Naive thymus-derived CD8-positive, alpha-beta T cell (primary cell): ENCODE results near the gene TSPAN5. TPM values are rescaled to one million over a fixed set of nuclear protein-coding genes. Genes with fewer than 3 reads are reported as not detected.

Source experiments
- ATAC-seq, 2 donors: fragments of 150-1000 bp; cut with Tn5 transposase in 1 of 2; sonication (Bioruptor Pico), chemical (Tn5 transposase) in 1 of 2; 1 replicate in 1 of 2; 2 replicates in 1 of 2; pipeline ENCODE4 v1.10.0; 2021; ENCODE audit warnings: mild to moderate bottlenecking in 2 of 2, moderate library complexity in 2 of 2
- POLR2A ChIA-PET: fragments of 350-600 bp; sonication (Branson Sonifier 250); formaldehyde crosslinking; loops from one replicate; lab custom pipeline; 2021; ENCODE audit warnings: antibody characterized with exemption; lab: Charles Lee
- DNase-seq, 10 donors: peaks; one replicate each; pipeline versions ENCODE4 v3.0.0 to v3.0.0-alpha.2; 2020 to 2022
- H3K27ac Mint-ChIP-seq, 10 donors: one replicate each; pipeline ENCODE4 v1.8.0; 2020 to 2022; ENCODE audit warnings: mild to moderate bottlenecking in 10 of 10, mixed read lengths in 10 of 10, moderate library complexity in 4 of 10, inconsistent platforms in 1 of 10
- H3K27me3 Mint-ChIP-seq, 5 donors: one replicate each; pipeline ENCODE4 v1.8.0; 2021 to 2022; ENCODE audit warnings: mixed read lengths in 5 of 5
- H3K36me3 Mint-ChIP-seq, 3 donors: one replicate each; pipeline ENCODE4 v1.8.0; 2020 to 2022; ENCODE audit warnings: mixed read lengths in 3 of 3, mild to moderate bottlenecking in 2 of 3, inconsistent platforms in 1 of 3
- H3K4me1 Mint-ChIP-seq, 4 donors: one replicate each; pipeline ENCODE4 v1.8.0; 2021 to 2022; ENCODE audit warnings: mixed read lengths in 4 of 4
- H3K4me3 Mint-ChIP-seq, 10 donors: one replicate each; pipeline ENCODE4 v1.8.0; 2020 to 2022; ENCODE audit warnings: mild to moderate bottlenecking in 10 of 10, mixed read lengths in 10 of 10, moderate library complexity in 6 of 10, inconsistent platforms in 1 of 10
- H3K9me3 Mint-ChIP-seq, 9 donors: one replicate each; pipeline ENCODE4 v1.8.0; 2020 to 2022; ENCODE audit warnings: mixed read lengths in 9 of 9, mild to moderate bottlenecking in 3 of 9, inconsistent platforms in 1 of 9, moderate library complexity in 1 of 9
- polyA plus RNA-seq, 3 donors: library from polyadenylated mRNA; unstranded; fragments of 300-500 nt; fragmentation: Illumina TruSeq; gene quantifications; one replicate each; pipeline ENCODE4 v1.2.3, GENCODE V29; 2021
- total RNA-seq, 8 experiments: library from RNA in 2 of 8; stranded (reverse) in 2 of 8; gene quantifications; one replicate each; pipeline ENCODE4 v1.2.3 and lab custom pipeline; 2021 to 2026

Gene TSPAN5
- total and polyA plus RNA-seq, 5 experiments from 2014 or later: 5.0 to 13.9 (median 5.9) TPM

DNA sequence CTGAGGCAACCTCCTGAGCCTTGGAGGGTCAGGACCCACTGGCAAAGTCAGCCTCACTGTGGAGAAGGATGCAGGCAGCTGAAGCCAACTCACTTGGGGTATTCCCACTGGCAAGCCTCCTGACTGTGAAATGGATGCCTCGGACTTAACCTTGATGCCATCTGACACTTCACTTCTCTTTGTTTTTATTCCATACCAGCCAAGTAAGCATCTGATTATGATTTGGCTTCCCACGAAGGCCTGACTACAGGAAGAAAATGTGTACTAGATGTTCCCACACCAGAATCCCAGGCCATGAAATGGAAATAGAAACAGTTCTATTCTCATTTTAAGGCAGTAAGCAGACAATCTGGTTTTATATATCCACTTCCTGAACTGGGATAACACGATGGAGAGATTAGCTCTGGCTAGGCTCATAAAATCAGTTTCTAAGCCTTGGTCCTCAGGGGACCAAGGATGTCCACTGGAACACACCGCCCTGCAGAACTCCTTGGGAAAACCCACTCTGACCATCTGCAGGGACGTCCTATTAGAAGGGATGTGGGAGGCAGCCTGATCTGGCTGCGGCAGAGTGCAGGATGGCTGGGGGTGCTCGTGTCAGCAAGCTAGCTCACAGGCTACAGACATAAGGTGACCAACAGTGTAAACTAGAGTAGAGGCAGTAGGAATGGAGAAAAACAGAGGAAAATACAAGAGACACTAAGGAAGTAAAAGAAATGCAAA is 89.3 kb downstream of the TSPAN5 start:
- DNase-seq: no peak

DNA sequence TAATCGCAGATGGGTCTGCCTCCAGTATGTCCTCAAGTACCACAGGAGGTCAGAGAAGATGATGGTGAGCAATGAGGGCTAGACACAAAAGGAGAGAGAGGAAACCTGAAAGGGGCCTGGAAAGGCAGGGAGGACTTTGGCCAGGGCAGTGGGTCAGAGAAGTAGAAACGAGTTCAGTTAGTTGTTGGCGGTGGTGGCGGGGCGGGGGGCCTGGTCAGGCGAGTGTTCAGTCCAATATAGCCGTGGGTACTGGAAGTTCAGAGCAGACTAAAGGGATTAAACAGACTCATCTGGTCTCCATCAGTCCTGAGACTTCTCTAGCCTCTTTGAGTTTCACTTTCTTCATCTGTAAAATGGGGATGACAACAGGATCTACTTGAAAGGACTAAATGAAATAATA is 90.8 kb downstream of the TSPAN5 start:
- H3K36me3 Mint-ChIP-seq: no peaks in the 10 kb centered on the region
- no peak overlapping the region for H3K4me3 Mint-ChIP-seq
- no peak for ATAC-seq
- no peak overlapping the region for H3K27ac Mint-ChIP-seq
- no peaks in the 10 kb centered on the region for H3K9me3 Mint-ChIP-seq
- peaks cover 14 to 30% (median 21%) of the 10 kb centered on the region in 4 donors for H3K4me1 Mint-ChIP-seq
- POLR2A ChIA-PET: no interaction called here
- DNase-seq: no peak
- no peaks in the 10 kb centered on the region for H3K27me3 Mint-ChIP-seq

More for the DNA sequence above, 89.3 kb downstream of the TSPAN5 start:
- peak overlapping the region in 3 of 10 donors; percentile 3 to 30 (median 8) for H3K27ac Mint-ChIP-seq
- no peak overlapping the region for H3K4me3 Mint-ChIP-seq
- H3K4me1 Mint-ChIP-seq: peaks cover 14 to 30% (median 21%) of the 10 kb centered on the region in 4 donors
- no peak for ATAC-seq
- H3K27me3 Mint-ChIP-seq: no peaks in the 10 kb centered on the region
- POLR2A ChIA-PET: no interaction called here
- no peaks in the 10 kb centered on the region for H3K9me3 Mint-ChIP-seq
- H3K36me3 Mint-ChIP-seq: peaks cover under 1 to 2% (median under 1%) of the 10 kb centered on the region in 3 donors

DNA sequence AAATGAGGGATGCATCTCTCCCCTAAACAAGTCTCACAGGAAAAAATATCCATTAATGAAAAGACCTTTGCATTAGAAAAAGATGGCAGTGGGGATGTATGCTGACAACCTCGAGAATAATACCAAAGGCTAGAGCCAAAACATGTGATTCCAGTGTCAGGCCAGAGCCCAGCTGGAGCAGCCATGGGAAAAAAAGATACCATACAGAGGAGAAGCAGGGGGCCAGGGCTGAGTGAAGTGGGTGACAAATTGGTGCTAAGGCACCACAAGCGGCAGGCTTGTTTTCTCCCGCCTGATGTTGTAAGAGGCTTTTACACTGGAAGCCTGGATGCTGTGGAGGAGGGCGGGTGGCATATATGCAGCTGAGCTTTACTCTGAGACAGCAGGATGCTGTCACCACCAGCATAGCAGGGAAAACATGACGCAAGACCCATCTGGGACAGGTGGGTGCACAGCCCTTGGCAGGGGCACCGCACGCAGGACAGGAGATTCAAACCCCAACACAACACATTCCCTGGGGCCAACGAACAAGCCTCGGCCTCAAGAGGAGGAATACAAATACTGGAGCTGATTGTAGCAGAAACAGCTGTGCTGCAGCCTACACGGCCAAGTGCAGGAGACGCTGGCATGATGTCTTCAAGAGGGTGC is 91.9 kb downstream of the TSPAN5 start:
- Mint-ChIP-seq H3K27ac (peak overlapping the region in 1 of 10 donors; percentile 25), H3K9me3 (no peaks in the 10 kb centered on the region), H3K4me1 (peaks cover 11 to 27% (median 22%) of the 10 kb centered on the region in 4 donors), H3K36me3 (peaks cover 0 to 4% (median 0%) of the 10 kb centered on the region in 3 donors), H3K4me3 (no peak overlapping the region), H3K27me3 (no peaks in the 10 kb centered on the region)
- POLR2A ChIA-PET: interaction anchor here (1.2 kb wide), 1 partner anchor 306 kb away, joined by 6 read pairs; the partner anchor contains the start of gene RAP1GDS1
- no peak for DNase-seq
- ATAC-seq: no peak

DNA sequence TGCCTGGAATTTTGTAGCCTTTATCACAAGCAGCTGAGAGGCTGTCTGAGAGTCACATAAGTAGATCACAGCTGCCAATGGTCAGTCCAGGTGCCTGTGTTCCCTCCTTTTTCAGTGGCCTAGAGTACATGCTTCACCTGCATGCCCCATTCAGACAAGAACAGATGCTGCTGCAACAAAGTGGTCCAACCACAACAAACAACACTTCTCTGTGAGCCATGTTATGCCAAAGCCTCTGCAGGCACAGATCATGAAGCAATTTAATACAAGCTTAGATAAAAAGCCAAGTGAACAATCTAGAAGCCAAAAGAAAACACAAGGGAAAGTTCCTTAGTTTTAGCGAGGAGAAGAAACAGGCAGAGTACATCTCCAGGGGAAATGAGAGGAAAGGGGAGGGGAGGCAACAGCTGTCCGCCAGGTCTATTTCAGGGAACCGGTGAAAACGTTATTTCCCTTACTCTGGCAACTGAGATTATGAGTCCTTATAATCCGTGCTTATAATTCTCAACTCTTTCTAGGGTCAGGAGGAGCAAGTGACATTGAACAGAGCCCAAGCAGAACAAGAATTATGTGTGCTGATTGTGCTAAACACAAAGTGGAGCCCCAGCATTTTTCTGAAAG is 92.6 kb downstream of the TSPAN5 start:
- H3K4me3 Mint-ChIP-seq: peak overlapping the region in 1 of 10 donors; percentile 3
- H3K4me1 Mint-ChIP-seq: peaks cover 9 to 25% (median 20%) of the 10 kb centered on the region in 4 donors
- H3K36me3 Mint-ChIP-seq: peaks cover 0 to 4% (median 0%) of the 10 kb centered on the region in 3 donors
- POLR2A ChIA-PET: interaction anchor here (1.2 kb wide), 1 partner anchor 305 kb away, joined by 6 read pairs; the partner anchor contains the start of gene RAP1GDS1
- H3K27ac Mint-ChIP-seq: peak overlapping the region in 2 of 10 donors; percentile 23 to 26
- DNase-seq: peak in 1 of 10 donors; percentile 11
- no peaks in the 10 kb centered on the region for H3K9me3 Mint-ChIP-seq
- ATAC-seq: peak in 1 of 2 donors; percentile 35
- no peaks in the 10 kb centered on the region for H3K27me3 Mint-ChIP-seq

DNA sequence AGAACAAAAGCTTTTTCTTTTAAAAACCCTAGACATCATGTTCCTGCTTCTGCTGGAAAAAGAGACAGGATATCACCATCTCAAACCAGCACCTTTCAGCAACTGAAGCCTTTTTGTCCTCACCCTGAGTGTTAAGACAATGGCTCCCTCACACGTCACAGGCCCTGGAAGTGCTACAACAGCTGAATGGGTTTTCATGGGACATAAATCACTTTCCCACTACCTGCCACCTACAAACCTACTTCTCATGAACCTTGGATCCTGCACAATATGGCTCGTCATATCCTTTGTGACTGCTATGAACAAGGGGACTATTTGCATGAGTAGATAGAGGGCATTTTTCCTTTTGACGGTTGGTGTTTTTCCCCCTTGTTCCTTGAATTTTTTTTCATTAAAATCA is 93.6 kb downstream of the TSPAN5 start:
- peaks cover 9 to 19% (median 16%) of the 10 kb centered on the region in 4 donors for H3K4me1 Mint-ChIP-seq
- DNase-seq: no peak
- peak overlapping the region in 1 of 10 donors; percentile 28 for H3K27ac Mint-ChIP-seq
- H3K4me3 Mint-ChIP-seq: no peak overlapping the region
- no peaks in the 10 kb centered on the region for H3K27me3 Mint-ChIP-seq
- H3K9me3 Mint-ChIP-seq: no peaks in the 10 kb centered on the region
- POLR2A ChIA-PET: no interaction called here
- ATAC-seq: no peak
- H3K36me3 Mint-ChIP-seq: peaks cover 0 to 4% (median 0%) of the 10 kb centered on the region in 3 donors

DNA sequence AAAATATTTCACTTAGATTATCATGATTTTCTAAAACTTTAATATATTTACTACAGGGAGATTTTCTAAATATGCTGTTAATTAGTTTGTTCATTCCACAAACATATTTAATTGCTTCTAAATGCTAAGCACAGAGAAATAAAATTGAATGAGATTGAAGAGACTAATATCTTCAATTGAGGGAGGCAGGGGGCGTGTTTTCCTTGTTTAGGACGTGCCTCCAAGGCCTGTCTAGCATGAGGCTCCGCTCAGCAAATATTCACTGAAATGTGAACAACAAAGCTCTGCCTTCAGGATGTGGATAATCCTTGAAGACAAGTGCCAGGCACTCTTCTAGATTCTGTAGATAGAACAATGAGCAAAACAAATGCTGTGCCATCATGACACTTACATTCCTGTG is 98.1 kb downstream of the TSPAN5 start:
- H3K27ac Mint-ChIP-seq: no peak overlapping the region
- no peaks in the 10 kb centered on the region for H3K27me3 Mint-ChIP-seq
- POLR2A ChIA-PET: no interaction called here
- no peak overlapping the region for H3K4me3 Mint-ChIP-seq
- H3K4me1 Mint-ChIP-seq: peaks cover 0 to 7% (median 1%) of the 10 kb centered on the region in 4 donors
- no peak for ATAC-seq
- H3K36me3 Mint-ChIP-seq: peaks cover 0 to 4% (median 0%) of the 10 kb centered on the region in 3 donors
- no peaks in the 10 kb centered on the region for H3K9me3 Mint-ChIP-seq
- DNase-seq: no peak

DNA sequence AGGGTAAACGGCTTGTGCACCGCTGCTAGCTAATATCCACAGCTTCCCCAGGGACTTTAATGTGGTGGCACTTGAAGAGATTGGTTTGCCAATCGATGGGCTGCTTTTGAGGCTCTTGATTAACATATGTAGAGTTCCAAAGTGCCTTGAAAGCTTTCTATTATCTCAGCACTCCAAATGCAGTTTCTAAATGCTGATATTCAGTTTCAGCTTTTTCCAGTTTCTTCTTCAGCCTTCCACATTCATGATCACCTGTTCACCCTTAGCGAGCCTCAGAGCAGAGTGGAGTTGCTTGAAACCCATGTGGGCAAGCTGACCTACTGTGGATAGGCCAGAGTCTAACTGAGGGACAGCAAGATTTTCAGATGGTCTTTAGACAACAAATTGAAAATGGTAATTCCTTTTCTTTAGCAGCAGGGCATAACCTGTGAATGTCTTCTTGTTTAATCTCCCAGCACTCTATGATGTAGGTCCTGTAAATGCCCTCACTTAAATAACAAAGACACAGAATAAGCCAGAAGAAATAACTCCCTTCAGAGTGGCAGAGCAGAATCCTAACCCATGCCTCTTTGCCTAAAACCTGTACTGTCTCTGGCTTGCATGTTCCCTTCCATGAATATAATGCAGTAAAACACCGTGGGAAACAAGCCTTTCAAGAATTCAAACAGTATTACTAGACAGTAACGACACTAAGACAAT is 99.8 kb downstream of the TSPAN5 start:
- H3K36me3 Mint-ChIP-seq: peaks cover 0 to 4% (median 0%) of the 10 kb centered on the region in 3 donors
- DNase-seq (no peak), ATAC-seq (no peak)
- peak overlapping the region in 1 of 10 donors; percentile 61 for H3K27ac Mint-ChIP-seq
- POLR2A ChIA-PET: no interaction called here
- H3K4me3 Mint-ChIP-seq: no peak overlapping the region
- H3K4me1 Mint-ChIP-seq: peaks cover 0 to 9% (median 4%) of the 10 kb centered on the region in 4 donors
- H3K9me3 Mint-ChIP-seq: no peaks in the 10 kb centered on the region
- H3K27me3 Mint-ChIP-seq: no peaks in the 10 kb centered on the region

DNA sequence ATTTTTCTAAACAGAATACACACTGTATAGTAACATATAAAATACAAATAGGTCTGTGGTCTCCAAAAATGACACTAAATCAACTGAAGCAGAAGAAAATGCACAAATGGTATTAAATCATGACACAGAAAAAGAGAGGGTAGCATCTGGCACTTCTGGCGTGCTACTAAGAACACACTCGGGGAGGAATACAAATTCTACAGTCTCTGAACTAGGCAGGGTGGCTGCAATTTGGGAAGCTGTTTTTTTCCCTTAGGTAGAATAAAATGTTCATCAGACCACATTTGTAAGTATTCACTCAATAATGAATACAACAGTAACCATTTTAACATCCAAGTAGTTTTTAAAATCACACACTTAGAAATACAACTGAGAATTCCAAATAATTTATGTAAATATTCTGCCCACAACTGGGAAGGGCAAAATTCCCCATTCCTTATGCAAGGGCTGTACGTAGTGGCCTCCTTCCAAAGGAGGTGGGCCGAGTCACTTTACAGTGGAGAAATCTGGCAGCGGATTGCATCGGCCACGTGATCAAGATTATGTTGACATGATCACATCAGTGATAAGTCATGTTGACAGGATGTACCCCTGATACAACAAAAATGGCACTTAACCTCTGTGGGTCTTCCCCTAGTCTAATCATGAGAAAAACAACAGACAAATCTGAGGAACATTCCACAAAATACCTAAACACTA is 101.1 kb downstream of the TSPAN5 start:
- no peaks in the 10 kb centered on the region for H3K9me3 Mint-ChIP-seq
- no peak overlapping the region for H3K4me3 Mint-ChIP-seq
- no peaks in the 10 kb centered on the region for H3K27me3 Mint-ChIP-seq
- POLR2A ChIA-PET: no interaction called here
- peaks cover 0 to 4% (median 4%) of the 10 kb centered on the region in 3 donors for H3K36me3 Mint-ChIP-seq
- H3K4me1 Mint-ChIP-seq: peaks cover 0 to 9% (median 4%) of the 10 kb centered on the region in 4 donors
- ATAC-seq: no peak
- DNase-seq: no peak
- H3K27ac Mint-ChIP-seq: no peak overlapping the region

DNA sequence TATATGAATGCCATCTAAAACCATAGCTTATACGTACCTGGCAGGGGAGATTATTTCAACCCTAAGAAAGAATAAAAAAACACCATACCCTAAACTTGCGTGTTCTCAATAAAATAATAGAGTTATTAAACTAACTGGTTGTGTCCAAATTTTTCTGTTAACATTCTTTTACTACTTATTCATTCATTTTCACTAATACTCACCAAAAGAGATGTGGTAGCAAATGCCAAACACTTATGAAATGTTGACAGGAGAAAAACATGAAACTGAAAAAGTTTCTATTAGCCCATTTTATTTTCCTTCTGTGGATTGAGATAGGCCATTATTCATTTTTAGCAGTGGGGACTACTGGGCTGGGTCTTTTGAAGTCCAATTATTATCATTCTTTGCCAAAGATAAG is 102.0 kb downstream of the TSPAN5 start:
- ATAC-seq (no peak), DNase-seq (no peak)
- H3K4me1 Mint-ChIP-seq: peaks cover 0 to 7% (median 4%) of the 10 kb centered on the region in 4 donors
- POLR2A ChIA-PET: no interaction called here
- H3K27me3 Mint-ChIP-seq: no peaks in the 10 kb centered on the region
- H3K4me3 Mint-ChIP-seq: no peak overlapping the region
- H3K27ac Mint-ChIP-seq: no peak overlapping the region
- H3K9me3 Mint-ChIP-seq: peaks cover 0 to 5% (median 0%) of the 10 kb centered on the region in 9 donors
- peaks cover 0 to 7% (median 0%) of the 10 kb centered on the region in 3 donors for H3K36me3 Mint-ChIP-seq

DNA sequence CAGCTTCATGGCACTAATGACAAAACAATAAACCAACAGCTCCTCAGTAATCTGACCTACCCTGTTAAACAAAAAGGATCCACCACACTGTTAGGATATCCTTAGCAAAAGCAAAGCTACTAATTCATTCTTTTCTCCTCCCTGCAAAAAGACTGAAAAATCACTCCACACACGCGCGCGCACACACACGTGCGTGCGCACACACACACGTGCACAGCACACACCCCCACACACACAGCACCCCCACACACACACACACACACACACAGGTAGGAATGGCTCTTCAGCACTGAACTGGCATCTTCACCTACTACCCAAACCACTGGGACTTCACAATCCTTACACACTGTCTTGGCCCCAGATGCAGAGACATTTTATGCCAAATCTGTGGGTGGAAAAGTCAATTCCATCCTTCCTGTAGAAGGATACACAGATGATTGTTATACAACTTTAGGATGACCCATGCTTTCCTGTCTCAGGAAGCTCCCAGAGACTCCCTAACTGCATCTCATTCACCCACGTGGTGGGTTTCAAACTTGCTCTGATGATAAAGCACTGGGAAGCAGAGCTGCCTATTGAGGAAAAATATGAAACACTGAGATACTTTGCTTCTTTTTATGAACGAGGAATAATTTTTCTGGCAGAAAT is 102.5 kb downstream of the TSPAN5 start:
- POLR2A ChIA-PET: no interaction called here
- H3K27ac Mint-ChIP-seq: no peak overlapping the region
- no peak overlapping the region for H3K4me3 Mint-ChIP-seq
- DNase-seq: no peak
- peaks cover 0 to 5% (median 0%) of the 10 kb centered on the region in 9 donors for H3K9me3 Mint-ChIP-seq
- no peak for ATAC-seq
- peaks cover 0 to 7% (median 4%) of the 10 kb centered on the region in 4 donors for H3K4me1 Mint-ChIP-seq
- no peaks in the 10 kb centered on the region for H3K27me3 Mint-ChIP-seq
- peaks cover 0 to 10% (median 0%) of the 10 kb centered on the region in 3 donors for H3K36me3 Mint-ChIP-seq

DNA sequence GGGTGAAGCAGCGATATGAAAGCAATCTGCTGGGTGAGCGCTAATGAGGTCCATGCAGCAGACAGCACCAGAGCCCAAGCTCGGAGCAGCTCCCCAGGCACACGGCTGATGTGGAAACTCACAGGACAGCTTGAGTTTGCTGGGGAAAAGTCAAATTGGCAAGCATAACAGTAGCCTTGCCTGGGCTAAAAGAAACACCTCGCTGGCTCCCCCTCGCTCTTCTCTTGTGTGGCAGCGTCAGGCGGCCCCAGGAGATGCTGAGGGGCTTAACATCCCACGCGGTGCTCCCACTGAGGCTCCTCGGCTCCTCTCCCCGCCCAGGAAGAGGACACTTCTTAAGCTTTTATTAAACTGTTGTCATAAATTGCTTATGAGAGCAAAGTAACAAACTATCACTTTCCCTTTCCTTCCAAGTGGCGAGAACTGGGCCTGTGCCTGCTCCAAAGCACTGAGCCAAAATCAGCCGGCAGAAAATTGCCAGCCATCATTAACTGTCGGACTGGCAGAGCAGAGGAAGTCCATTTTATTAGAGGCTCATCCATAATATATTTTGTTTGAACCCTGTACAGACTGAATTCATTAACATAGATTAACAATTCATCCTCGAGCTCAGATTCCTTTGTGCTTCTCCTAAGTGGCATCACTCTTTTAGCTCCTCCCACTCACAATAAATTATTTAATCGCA is 111.4 kb downstream of the TSPAN5 start:
- Mint-ChIP-seq H3K4me3 (no peak overlapping the region), H3K9me3 (peaks cover 0 to 7% (median 5%) of the 10 kb centered on the region in 9 donors), H3K36me3 (peaks cover 0 to 10% (median 0%) of the 10 kb centered on the region in 3 donors), H3K27me3 (no peaks in the 10 kb centered on the region), H3K27ac (peak overlapping the region in 1 of 10 donors; percentile 47), H3K4me1 (peaks cover 10 to 16% (median 13%) of the 10 kb centered on the region in 4 donors)
- DNase-seq (no peak), ATAC-seq (no peak)
- POLR2A ChIA-PET: interaction anchor here (0.6 kb wide), 1 partner anchor 29 kb away, joined by 3 read pairs; no protein-coding TSS in a partner anchor
